HG02870 (cell line): ENCODE results near the gene NUDT3.

Experiments
- ATAC-seq: cut with Tn5 transposase; IDR thresholded peaks from one replicate; pipeline ENCODE4 v1.9.1; 2021; ENCODE audit warnings: mild to moderate bottlenecking, moderate library complexity; ENCODE audit not compliant: unreplicated experiment

The NUDT3 gene

DNA sequence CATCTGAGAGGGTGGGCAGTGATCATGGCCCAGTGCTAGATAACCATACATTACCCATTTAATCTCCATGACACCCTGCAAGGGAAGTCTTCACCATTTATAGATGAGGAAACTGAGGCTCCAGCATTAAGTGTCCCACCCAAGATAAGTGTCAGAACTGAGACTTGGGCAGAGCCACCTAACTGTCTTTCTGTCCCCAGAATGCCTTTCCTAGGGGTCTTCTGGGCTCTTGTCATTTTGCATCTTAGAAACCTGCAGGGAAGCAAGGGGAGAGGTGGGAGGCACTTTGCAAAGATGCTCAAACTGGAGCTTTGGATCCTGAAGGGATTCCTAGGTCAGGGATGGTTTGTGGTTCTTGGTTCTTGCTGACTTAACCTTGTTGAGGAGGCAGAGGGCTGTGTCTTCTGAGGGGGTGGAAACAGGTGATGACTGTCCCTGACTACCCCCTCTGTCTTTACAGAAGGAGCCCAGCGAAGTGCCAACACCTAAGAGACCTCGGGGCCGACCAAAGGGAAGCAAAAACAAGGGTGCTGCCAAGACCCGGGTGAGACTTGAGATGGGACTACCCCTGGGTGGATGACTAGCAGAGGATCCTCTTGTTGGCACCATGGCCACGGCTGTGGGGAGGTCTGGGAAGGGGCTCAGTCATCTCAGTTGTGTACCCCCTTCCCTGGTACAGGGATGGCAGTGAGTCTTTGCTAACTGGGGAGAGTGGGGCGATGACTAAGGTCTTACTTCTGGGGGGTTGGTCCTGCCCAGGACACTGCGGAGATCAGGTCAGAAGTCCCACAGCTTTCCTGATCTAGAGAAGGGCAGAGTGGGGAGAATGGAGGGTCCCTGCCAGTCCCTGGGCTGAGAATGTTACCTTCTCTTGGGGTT lies 150.0 kb downstream of the NUDT3 start:
- no peak for ATAC-seq

DNA sequence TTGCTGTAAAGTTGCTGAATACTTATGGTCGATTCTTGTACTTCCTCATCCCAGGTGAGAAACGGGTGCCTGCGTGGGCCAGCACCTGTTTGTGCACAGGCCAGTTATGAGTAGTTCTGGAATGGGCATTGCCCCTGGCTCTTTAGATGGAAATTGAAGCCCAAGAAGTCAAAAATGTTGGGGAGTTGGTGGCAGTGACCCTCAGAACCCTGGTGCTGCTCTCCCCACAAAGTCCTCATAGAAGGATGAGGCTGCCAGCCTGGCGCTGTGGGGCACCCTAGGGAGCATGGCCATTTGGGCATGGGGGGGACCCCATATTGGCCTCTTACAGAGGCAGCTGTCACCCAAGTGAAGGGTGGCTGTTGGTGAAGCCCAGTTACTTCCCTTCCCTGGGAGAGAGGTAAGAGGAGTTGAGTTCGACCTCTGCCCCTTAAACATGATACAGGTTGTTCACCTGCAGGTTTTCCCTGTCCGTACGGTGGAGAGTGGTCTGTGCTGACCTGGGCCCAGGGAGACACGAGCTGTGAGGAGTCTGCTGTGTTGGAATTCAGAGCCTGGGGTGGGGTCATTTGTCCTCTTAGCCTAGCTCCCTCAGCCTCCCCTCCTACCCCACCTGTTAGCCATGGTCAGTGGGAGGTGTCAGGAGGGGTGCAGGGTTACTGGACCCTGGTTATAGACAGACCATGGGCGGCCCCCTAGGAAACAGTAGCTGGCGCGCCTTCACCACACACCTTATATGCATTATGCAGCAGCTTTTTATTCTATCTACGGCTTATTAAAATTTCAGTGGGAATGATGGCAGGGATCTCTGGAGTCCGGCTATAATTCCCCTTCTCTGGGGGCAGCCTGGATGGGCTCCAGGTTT lies 150.9 kb downstream of the NUDT3 start:
- no peak for ATAC-seq

DNA sequence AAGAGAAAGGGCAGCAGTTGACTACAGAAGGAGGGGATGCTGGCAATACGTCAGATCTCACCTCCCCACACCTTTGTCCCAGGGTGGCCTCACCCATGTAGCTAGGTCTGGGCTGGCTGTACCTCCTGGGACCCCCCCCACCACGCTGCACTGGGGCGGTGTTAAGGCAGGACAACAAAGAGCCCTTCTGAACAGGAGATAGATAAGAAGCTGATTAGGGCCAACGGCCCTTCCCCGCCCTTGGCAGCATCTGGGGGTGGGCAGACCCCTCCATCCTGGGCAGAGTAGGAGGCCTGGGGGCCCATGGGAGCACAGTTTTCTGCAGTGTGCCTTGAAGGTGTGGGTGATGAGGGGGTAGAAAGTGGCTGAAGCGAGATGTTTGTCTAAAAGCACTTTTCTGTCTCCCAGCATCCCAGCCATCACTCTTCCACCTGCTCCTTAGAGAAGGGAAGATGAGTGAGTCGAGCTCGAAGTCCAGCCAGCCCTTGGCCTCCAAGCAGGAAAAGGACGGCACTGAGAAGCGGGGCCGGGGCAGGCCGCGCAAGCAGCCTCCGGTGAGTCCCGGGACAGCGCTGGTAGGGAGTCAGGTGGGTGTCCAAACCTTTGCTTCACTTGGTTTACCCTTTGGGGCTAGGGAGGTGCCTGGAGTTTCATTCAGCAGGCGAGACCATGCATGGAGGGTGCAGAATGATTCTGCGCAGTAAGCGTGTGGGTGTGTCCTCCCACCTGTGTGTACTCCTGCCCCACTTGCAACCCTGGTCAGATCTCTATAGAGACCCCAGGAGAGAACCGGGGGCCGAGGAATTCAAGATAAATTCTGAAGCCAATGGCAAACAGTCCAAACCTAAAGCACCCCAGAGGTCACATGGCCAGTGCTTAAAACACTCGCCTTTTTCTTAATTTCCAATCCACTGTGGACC lies 151.9 kb downstream of the NUDT3 start:
- no peak for ATAC-seq

DNA sequence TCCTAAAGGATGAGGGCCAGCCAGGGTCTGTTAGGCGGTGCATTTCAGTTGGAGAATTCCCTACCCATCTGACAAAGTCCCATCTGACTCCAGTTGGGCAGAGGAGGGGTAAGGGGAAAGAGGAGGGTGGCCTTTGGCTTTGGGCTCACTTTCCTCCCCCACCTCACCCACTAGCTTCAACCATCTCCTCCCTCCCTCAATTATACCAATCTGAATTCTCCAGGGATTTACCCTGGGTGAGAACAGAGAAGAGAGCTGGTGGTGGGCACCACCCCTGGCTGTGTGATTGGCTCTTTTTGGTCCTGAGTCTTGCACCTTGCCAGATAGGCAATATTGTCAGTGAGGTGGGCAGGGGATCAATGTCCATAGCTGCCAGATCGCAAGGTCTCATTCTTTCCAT lies 152.6 kb downstream of the NUDT3 start:
- no peak for ATAC-seq

DNA sequence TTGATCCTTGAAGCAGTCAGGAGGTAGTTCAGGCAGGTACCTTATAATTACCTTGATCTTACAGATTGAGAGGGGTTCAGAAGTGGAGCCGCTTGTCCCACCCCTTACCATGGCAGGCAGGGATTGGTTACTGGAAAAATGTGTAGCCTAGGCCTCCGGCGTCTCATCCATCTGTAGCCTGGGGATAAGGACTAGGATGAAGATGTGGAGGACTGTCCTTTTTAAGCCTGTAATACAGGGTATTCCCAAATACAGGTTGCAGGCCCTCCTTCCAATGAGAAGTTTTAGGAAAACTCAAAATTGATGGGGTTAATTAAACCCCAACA lies 153.0 kb downstream of the NUDT3 start:
- no peak for ATAC-seq

DNA sequence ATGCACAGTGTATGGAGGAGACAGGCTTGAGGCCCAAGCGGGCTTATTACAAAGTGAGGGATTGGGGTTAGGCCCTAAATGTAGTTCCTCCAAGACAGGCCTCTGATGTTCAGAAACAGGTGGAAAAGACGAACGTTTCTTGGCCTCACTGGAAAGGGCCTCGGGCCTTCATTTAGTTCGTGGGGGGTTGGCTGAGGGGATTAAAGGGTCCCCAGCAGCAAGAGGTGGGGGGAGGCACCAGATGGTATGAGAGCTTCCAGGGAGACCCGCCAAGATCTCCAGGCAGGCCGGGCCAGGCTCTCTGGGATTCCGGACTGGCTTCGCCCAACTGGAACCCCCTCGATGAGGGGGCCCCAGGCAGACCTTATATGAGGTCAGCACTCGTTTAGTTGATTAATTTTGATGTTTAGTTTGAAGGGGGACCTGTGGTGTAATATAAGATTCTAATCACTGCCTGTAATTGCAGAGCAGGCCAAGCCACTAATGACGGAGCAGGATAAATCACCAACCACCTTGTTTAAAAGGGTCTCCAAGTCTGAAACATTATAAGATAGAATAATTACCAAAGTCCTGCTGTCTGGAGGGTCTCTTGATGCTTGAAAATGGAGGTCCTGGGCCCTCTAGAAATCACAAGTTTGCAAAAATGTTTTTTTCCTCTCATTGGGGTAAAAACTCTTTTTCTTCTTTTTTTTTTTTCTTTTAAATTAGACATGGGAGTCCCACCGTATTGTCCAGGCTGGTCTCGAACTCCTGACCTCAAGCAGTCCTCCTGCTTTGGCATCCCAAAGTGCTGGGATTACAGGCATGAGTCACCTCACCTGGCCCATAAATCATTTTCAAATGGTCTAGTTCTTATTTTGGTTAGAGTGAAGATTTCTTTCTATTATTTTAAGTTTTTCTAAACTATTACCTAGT lies 153.6 kb downstream of the NUDT3 start:
- ATAC-seq: no peak

DNA sequence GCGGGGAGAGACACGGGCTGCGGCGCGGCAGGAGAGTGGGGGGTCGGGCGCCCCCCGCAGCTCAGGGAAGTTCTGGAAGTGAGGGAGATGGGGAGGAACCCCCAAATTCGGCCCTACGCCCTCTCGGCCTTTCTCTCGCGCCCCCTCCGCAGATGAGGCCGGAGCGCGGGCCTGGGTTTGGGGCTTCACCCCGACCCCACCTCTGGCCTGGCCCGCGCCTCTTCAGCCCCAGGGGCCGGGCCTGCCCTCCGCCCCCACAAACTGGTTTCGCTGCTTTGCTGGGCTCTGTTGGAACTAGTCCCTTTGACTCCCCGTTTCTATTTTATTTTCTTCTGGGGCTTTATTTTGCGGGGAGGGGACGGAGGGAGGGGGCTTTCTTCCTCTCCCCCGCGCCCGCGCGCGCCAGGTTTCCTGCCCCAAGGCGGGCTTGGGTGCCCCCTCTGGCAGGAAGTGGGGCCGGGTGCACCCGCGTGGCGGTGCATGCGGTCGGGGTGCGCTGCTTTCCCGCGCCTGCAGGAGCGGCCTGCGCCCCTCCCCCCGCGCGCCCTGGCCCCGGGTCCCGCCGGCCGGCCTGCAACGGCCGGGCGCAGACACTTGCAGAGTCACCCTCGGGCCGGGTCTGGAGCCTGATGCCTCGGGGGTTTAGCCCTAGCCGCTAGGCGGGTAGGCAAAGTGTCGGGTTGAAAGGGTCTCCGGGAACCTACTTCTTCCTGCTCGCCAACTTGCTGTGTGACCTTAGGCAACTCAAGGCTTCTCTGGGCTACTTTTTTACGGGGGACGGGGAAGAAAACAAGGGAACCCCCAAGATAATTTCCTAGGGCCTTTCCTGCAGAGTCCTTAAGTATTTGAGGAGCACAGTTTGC lies 154.5 kb downstream of the NUDT3 start:
- no peak for ATAC-seq

DNA sequence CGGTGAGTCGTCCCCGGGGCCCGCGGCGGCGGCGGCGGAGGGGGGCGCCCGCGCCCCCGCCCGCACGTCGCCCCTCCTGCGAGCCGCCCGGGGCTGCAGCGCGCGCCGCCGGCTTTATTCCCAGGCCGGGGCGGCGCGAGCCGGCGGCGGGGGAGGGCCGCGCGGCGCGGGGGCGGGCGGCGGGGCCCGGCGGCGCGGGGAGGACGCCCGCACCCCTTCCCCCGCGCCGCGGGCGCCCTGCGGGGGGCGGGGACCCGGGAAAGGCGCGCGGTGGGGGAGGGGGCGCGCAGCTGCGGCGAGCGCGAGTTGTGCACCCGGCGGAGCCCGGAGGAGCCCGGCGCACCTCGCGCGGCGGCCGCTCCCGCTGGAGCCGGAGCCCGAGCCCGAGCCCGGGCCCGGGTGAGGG lies 155.2 kb downstream of the NUDT3 start:
- ATAC-seq: peak; percentile 3

DNA sequence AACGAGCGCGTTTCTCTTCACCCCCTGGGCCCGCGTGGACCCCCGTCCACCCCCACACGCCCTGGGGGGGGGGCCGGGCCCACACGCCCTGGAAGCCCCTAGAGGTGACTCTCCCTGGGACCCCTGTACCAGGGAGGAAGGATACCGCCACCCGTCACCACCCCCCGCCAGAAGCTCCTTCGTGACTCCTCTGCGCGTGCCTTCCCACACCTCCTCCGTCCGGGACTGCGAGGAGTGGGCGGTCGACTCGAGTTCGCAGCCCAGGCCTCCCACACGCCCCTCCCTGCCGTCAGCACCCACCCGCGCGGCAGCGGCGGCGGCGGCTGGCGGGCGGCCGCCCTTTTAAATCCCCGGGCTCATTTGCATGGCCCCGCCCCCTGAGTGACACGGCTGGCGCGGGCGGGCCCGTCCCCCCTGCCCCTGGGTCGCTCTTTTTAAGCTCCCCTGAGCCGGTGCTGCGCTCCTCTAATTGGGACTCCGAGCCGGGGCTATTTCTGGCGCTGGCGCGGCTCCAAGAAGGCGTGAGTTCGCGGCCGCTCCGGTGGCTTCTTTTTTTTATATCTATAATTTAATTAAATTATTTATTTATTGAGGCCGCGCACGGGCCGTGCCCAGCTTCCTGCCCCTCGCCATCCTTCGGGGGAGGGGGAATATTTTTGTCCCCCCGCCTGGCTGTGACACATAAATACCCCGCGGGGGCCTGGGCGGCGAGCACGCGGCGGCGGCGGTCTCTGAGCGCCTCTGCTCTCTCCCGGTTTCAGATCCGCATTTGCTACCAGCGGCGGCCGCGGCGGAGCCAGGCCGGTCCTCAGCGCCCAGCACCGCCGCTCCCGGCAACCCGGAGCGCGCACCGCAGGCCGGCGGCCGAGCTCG lies 155.8 kb downstream of the NUDT3 start, which contains the start of gene HMGA1:
Gene HMGA1 (plus strand): TSS at position 431 of the 873 bp plus-strand sequence. CDS start 3,908 bp downstream, outside the sequence.
- peak; percentile 56 for ATAC-seq

DNA sequence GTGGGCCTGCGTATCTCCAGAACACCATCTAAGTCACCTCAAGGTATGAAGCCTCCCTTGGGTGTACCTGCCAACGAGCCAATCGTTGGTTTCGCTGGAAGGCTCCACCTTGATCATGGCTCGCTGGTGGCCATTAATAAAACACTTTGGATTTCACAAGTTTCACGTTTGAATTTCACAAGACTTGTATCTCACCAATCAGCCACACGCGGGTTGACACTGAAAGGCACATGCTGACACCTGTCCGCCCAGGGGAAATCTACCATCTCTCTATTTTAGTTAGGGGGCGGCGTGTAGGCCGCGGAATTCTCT lies 156.4 kb downstream of the NUDT3 start:
- no peak for ATAC-seq

DNA sequence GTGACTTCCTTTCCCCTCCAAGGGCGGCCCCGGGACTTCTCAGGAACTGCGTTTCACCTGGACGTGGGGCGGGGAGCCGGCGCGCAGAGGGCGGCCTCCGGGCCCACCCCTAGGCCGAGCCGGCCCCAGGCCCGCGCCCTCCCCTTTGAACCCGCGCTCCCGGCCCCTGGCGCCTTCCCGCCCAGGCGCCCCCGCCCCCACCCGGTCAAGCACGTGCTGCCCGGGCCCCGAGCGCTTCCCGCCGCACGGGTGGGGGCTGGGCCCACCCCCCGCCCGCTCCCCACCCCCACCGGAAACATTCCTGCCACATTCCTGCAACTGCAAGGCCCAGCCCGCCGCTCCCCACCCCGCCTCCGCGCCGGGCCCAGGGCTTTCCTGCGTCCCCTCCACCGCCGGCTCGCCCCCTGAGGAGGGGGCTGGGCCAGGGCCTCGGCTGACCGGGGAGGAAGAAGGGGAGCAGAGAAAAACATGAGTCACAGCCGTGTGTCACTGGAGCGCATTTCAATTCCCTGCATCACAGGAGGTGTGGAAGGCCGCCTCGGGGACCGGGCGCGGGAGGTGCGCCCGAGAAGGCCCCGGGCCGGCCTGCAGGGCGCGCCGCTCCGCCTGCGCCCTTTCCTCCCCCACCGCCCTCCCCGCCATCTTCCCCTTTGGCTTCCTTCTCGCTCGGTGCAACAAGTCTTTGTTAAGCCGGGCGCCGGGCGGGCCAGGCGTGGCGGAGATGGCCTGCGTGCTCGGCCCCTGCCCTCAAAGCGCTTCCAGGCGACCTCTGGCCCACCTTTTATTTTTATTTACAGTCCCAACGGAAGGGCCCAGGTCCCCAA lies 156.9 kb downstream of the NUDT3 start:
- ATAC-seq: no peak

DNA sequence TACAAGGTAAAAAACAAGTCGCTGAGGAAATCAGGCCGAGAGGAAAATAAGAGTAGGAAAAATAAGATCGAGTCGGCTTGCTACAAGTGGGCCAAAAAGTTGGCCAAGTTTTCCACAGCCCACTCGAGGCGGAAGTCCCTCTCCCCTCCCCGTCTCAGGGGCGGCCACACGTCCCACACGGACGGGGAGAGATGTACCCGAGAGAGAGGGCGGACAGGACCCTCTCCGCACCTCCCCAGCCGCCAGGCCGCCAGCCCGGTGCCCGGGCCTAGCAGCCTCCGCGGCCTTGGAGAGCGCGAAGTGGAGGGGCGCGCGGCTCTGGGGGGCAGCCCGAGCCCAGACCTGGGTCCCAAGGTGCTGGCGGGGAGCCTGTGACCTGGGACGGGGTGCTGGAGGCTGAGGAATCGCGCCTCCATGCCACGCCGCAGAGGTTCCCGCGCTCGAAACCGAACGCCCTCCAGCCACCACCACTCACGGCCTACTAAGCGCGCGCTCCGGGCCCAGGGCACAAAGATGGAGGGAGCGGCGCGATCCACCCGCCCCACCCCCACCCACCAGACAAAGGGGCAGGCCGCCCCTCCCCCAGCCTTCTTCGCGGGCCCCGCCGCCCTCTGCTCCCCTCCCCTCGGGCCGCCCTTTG lies 157.7 kb downstream of the NUDT3 start:
- ATAC-seq: no peak

DNA sequence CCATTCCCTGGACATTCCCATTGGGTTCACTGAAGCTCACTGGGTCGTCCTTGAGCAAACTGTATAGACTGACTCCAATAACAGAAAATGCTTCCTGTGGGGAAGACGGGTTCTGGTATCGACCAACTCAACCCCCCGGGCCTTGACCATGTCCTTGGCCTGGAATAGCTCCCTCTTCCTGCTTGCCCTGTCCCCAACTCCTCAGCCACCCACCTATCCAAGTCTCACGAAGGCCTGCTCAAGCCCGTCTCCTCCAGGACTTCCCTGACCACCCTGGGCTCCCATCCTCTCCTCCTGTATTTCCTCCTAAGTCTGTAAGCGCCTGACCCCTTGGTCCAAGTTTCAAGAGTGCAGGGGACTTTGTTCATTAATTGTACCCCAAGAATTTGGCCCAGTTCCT lies 158.6 kb downstream of the NUDT3 start:
- ATAC-seq: no peak

DNA sequence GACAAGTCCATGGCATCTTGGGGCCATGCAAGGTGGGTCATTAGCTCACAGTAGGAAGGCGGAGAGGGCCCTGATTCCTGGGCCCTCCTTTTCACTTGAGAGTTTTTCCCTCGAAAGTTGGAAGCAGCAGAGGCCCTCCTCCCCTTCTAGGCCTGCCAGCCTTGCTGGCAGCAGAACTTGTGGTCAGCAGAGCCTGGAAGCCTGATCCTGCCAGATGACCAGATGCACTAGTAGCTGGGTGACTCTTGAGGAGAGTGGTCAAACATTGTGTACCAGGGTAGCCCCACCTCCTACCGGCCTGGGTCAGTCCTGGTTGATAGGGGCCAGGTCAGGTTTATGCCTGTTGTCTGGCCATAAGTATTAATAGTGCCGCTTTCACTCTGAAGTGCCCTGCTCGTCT lies 159.6 kb downstream of the NUDT3 start:
- no peak for ATAC-seq

DNA sequence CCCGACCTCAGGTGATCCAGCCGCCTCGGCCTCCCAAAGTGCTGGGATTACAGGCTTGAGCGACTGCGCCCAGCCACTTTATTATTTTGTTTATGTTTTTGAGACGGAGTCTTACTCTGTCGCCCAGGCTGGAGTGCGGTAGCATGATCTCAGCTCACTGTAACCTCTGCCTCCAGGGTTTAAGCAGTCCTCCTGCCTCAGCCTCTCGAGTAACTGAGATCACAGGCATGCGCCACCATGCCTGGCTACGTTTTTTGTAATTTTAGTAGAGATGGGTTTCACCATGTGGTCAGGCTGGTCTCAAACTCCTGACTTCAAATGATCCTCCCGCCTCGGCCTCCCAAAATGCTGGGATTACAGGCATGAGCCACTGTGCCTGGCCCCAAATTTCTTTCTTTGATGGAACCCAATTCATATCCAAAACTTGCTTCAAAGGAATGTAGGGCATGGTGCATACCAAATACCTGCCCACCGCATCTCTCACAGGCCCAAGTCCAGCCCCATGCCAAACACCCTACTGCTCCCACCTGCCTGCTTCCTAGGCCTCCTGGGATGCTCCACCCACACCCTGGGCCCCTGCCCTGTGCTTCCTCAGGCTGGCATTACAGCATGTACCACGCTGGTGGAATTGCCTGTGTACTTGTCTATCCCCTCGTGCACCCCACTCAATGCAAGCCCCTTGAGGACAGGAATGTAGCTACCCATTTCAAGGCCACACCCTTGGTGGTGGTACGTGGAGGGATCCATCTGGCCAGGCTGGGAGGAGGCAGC lies 160.7 kb downstream of the NUDT3 start:
- no peak for ATAC-seq
